ENCODE measurements around the gene MXRA8.

DNA sequence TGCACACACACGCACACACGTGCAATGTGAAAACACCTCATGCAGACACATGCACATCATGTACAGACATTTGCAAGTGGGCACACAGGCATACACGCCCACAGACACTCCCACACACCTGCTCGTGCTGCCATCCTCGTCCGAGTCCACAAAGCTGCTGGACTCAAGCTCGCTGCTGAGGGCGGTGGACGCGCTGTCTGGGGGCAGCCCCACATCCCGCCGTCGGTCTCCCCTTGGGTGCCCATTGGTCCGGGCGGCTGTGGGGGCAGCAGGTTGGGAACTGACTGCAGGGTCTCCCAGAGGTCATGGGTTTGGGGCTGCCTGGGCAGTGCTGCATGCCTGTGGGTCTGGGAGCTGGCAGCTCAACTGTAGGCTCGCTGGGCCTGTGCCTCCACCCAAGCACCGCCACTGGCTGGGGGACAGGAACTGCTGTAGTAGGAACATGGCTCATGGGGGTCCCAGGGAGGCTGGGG, 16.8 kb downstream of the MXRA8 start:
- no peak for TF ChIP-seq EZH2phosphoT487 (conservative IDR thresholded peaks at IDR 0.05; ENCODE audit: low read length)
- TF ChIP-seq, protein P1, sequence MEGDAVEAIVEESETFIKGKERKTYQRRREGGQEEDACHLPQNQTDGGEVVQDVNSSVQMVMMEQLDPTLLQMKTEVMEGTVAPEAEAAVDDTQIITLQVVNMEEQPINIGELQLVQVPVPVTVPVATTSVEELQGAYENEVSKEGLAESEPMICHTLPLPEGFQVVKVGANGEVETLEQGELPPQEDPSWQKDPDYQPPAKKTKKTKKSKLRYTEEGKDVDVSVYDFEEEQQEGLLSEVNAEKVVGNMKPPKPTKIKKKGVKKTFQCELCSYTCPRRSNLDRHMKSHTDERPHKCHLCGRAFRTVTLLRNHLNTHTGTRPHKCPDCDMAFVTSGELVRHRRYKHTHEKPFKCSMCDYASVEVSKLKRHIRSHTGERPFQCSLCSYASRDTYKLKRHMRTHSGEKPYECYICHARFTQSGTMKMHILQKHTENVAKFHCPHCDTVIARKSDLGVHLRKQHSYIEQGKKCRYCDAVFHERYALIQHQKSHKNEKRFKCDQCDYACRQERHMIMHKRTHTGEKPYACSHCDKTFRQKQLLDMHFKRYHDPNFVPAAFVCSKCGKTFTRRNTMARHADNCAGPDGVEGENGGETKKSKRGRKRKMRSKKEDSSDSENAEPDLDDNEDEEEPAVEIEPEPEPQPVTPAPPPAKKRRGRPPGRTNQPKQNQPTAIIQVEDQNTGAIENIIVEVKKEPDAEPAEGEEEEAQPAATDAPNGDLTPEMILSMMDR (IDR thresholded peaks at IDR 0.05; ENCODE audit: insufficient read depth, low read length, poor library complexity, severe bottlenecking) = no peak
